Activated naive CD8-positive, alpha-beta T cell treated with anti-CD3 and anti-CD28 coated beads, Interleukin-2, amount 50 U/mL, for 24 hours (primary cell): ENCODE data around the gene GPSM1.

Experiments used
- ATAC-seq: fragments of 150-1000 bp; cut with Tn5 transposase; one replicate; pipeline ENCODE4 v1.10.0; 2021
- DNase-seq: peaks from one replicate; pipeline ENCODE4 v3.0.0; 2021
- H3K27ac Mint-ChIP-seq: one replicate; pipeline ENCODE4 v1.8.0; 2021; ENCODE audit warnings: mild to moderate bottlenecking, mixed read lengths
- H3K27me3 Mint-ChIP-seq: one replicate; pipeline ENCODE4 v1.8.0; 2021; ENCODE audit warnings: mixed read lengths
- H3K36me3 Mint-ChIP-seq: one replicate; pipeline ENCODE4 v1.8.0; 2021; ENCODE audit warnings: low read depth, mixed read lengths
- H3K4me1 Mint-ChIP-seq: one replicate; pipeline ENCODE4 v1.8.0; 2021; ENCODE audit warnings: mixed read lengths
- H3K4me3 Mint-ChIP-seq: one replicate; pipeline ENCODE4 v1.8.0; 2021; ENCODE audit warnings: mild to moderate bottlenecking, moderate library complexity, mixed read lengths
- H3K9me3 Mint-ChIP-seq: one replicate; pipeline ENCODE4 v1.8.0; 2021; ENCODE audit warnings: mixed read lengths

Gene GPSM1

GRCh38 chr9:136327304-136327974 is at the start of gene GPSM1:
GPSM1 (plus strand) TSS chr9:136327539; CDS start chr9:136327696, 157 bp downstream.
- Mint-ChIP-seq H3K27ac (no peak within 1 kb of the TSS), H3K9me3 (no peaks in the 10 kb centered on the region), H3K27me3 (no peaks in the 10 kb centered on the region), H3K36me3 (no peaks in the 10 kb centered on the region), H3K4me1 (peaks cover 3% of the 10 kb centered on the region), H3K4me3 (peak within 1 kb of the TSS; percentile 53)
- DNase-seq (peak; percentile 40), ATAC-seq (peak; percentile 14)

GRCh38 chr9:136277746-136278145 is 49.6 kb upstream of the GPSM1 start:
- peaks cover 3% of the 10 kb centered on the region for H3K27me3 Mint-ChIP-seq
- ATAC-seq (no peak), DNase-seq (no peak)
- H3K4me1 Mint-ChIP-seq: no peaks in the 10 kb centered on the region
- H3K4me3 Mint-ChIP-seq: no peak overlapping the region
- no peak overlapping the region for H3K27ac Mint-ChIP-seq
- H3K9me3 Mint-ChIP-seq: no peaks in the 10 kb centered on the region
- no peaks in the 10 kb centered on the region for H3K36me3 Mint-ChIP-seq

GRCh38 chr9:136278221-136278620 is 49.1 kb upstream of the GPSM1 start:
- ATAC-seq: no peak
- peaks cover 3% of the 10 kb centered on the region for H3K27me3 Mint-ChIP-seq
- no peaks in the 10 kb centered on the region for H3K36me3 Mint-ChIP-seq
- no peak overlapping the region for H3K4me3 Mint-ChIP-seq
- H3K4me1 Mint-ChIP-seq: no peaks in the 10 kb centered on the region
- H3K27ac Mint-ChIP-seq: no peak overlapping the region
- DNase-seq: no peak
- H3K9me3 Mint-ChIP-seq: no peaks in the 10 kb centered on the region

- peaks cover 8% of the 10 kb centered on the region for H3K27me3 Mint-ChIP-seq
- ATAC-seq: no peak
- no peak for DNase-seq
- H3K4me1 Mint-ChIP-seq: peaks cover 4% of the 10 kb centered on the region
- no peak overlapping the region for H3K4me3 Mint-ChIP-seq
- no peak overlapping the region for H3K27ac Mint-ChIP-seq
- no peaks in the 10 kb centered on the region for H3K36me3 Mint-ChIP-seq
- H3K9me3 Mint-ChIP-seq: no peaks in the 10 kb centered on the region
Observed at GRCh38 chr9:136278894-136279293, 48.4 kb upstream of the GPSM1 start.

GRCh38 chr9:136279471-136279870 is 47.9 kb upstream of the GPSM1 start:
- Mint-ChIP-seq H3K27ac (no peak overlapping the region), H3K9me3 (no peaks in the 10 kb centered on the region), H3K4me1 (peaks cover 4% of the 10 kb centered on the region), H3K4me3 (no peak overlapping the region), H3K27me3 (peaks cover 8% of the 10 kb centered on the region), H3K36me3 (no peaks in the 10 kb centered on the region)
- ATAC-seq: no peak
- no peak for DNase-seq

- Mint-ChIP-seq H3K27me3 (peaks cover 5% of the 10 kb centered on the region), H3K4me3 (no peak overlapping the region), H3K4me1 (peaks cover 4% of the 10 kb centered on the region), H3K36me3 (no peaks in the 10 kb centered on the region), H3K9me3 (no peaks in the 10 kb centered on the region), H3K27ac (no peak overlapping the region)
- no peak for DNase-seq
- no peak for ATAC-seq
Observed at GRCh38 chr9:136280535-136281315, 46.6 kb upstream of the GPSM1 start.

- H3K9me3 Mint-ChIP-seq: no peaks in the 10 kb centered on the region
- H3K27ac Mint-ChIP-seq: no peak overlapping the region
- peaks cover 5% of the 10 kb centered on the region for H3K27me3 Mint-ChIP-seq
- DNase-seq (no peak), ATAC-seq (no peak)
- H3K4me3 Mint-ChIP-seq: no peak overlapping the region
- H3K36me3 Mint-ChIP-seq: no peaks in the 10 kb centered on the region
- peaks cover 4% of the 10 kb centered on the region for H3K4me1 Mint-ChIP-seq
Observed at GRCh38 chr9:136281421-136282271, 45.7 kb upstream of the GPSM1 start.

GRCh38 chr9:136282272-136282861 is 45.0 kb upstream of the GPSM1 start:
- H3K27ac Mint-ChIP-seq: no peak overlapping the region
- no peak for DNase-seq
- H3K4me3 Mint-ChIP-seq: no peak overlapping the region

GRCh38 chr9:136283291-136284235 is 43.8 kb upstream of the GPSM1 start:
- peak; percentile 90 for ATAC-seq

More at GRCh38 chr9:136282272-136282861, 45.0 kb upstream of the GPSM1 start:
- Mint-ChIP-seq H3K9me3 (no peaks in the 10 kb centered on the region), H3K27me3 (peaks cover 5% of the 10 kb centered on the region), H3K4me1 (peaks cover 4% of the 10 kb centered on the region), H3K36me3 (no peaks in the 10 kb centered on the region)
- ATAC-seq: no peak

GRCh38 chr9:136284311-136284710 is 43.0 kb upstream of the GPSM1 start:
- Mint-ChIP-seq H3K4me1 (peaks cover 4% of the 10 kb centered on the region), H3K27ac (no peak overlapping the region), H3K9me3 (no peaks in the 10 kb centered on the region), H3K27me3 (peaks cover 5% of the 10 kb centered on the region), H3K4me3 (no peak overlapping the region), H3K36me3 (no peaks in the 10 kb centered on the region)
- DNase-seq (no peak), ATAC-seq (no peak)

More at GRCh38 chr9:136283291-136284235, 43.8 kb upstream of the GPSM1 start:
- Mint-ChIP-seq H3K36me3 (no peaks in the 10 kb centered on the region), H3K4me1 (peaks cover 4% of the 10 kb centered on the region), H3K27me3 (peaks cover 5% of the 10 kb centered on the region), H3K9me3 (no peaks in the 10 kb centered on the region), H3K27ac (no peak overlapping the region), H3K4me3 (no peak overlapping the region)
- peak; percentile 79 for DNase-seq

GRCh38 chr9:136284951-136285350 is 42.4 kb upstream of the GPSM1 start:
- DNase-seq (no peak), ATAC-seq (no peak)
- peaks cover 4% of the 10 kb centered on the region for H3K4me1 Mint-ChIP-seq
- H3K9me3 Mint-ChIP-seq: no peaks in the 10 kb centered on the region
- peaks cover 5% of the 10 kb centered on the region for H3K27me3 Mint-ChIP-seq
- H3K36me3 Mint-ChIP-seq: no peaks in the 10 kb centered on the region
- H3K4me3 Mint-ChIP-seq: no peak overlapping the region
- H3K27ac Mint-ChIP-seq: no peak overlapping the region

- Mint-ChIP-seq H3K4me3 (no peak overlapping the region), H3K27ac (no peak overlapping the region), H3K9me3 (no peaks in the 10 kb centered on the region), H3K27me3 (peaks cover 5% of the 10 kb centered on the region), H3K4me1 (peaks cover 4% of the 10 kb centered on the region), H3K36me3 (no peaks in the 10 kb centered on the region)
- ATAC-seq: no peak
- DNase-seq: no peak
Observed at GRCh38 chr9:136285501-136286358, 41.6 kb upstream of the GPSM1 start.
